H9 (cell line): ENCODE measurements around the gene MTX1. TPM values are rescaled to one million over a fixed set of nuclear protein-coding genes. Genes with fewer than 3 reads are reported as not detected.

ENCODE experiments used
- DNase-seq: peaks from one replicate; pipeline ENCODE4 v3.0.0-alpha.2; 2017
- H2AFZ ChIP-seq: one replicate; pipeline ENCODE4 v1.6.1; 2013; ENCODE audit warnings: mild to moderate bottlenecking, low read length, control low read depth, moderate library complexity
- H2AK5ac ChIP-seq: 2 replicates; pipeline ENCODE4 v1.6.1; 2013; ENCODE audit warnings: low read length, control low read depth, mixed read lengths; ENCODE audit not compliant: insufficient read length
- H2BK120ac ChIP-seq: one replicate; pipeline ENCODE4 v1.6.1; 2013; ENCODE audit warnings: low read depth, mild to moderate bottlenecking, low read length, control low read depth, inconsistent platforms; ENCODE audit not compliant: poor library complexity, severe bottlenecking
- H2BK12ac ChIP-seq: 2 replicates; pipeline ENCODE4 v1.6.1; 2013; ENCODE audit warnings: low read length, control low read depth, mixed read lengths, low read depth; ENCODE audit not compliant: insufficient read length
- H2BK15ac ChIP-seq: 2 replicates; pipeline ENCODE4 v1.6.1; 2013; ENCODE audit warnings: low read depth, low read length, control low read depth
- H2BK20ac ChIP-seq: one replicate; pipeline ENCODE4 v1.6.1; 2013; ENCODE audit warnings: low read depth, mild to moderate bottlenecking, low read length, control low read depth, inconsistent platforms; ENCODE audit not compliant: poor library complexity, severe bottlenecking
- H2BK5ac ChIP-seq: 2 replicates; pipeline ENCODE4 v1.6.1; 2013; ENCODE audit warnings: low read length, control low read depth, mixed read lengths; ENCODE audit not compliant: insufficient read length
- H3K14ac ChIP-seq: 2 replicates; pipeline ENCODE4 v1.6.1; 2013; ENCODE audit warnings: low read length, control low read depth; ENCODE audit not compliant: insufficient read depth
- H3K18ac ChIP-seq: 2 replicates; pipeline ENCODE4 v1.6.1; 2013; ENCODE audit warnings: low read depth, mild to moderate bottlenecking, mixed read lengths, low read length, control low read depth; ENCODE audit not compliant: insufficient read length
- H3K23ac ChIP-seq: 2 replicates; pipeline ENCODE4 v1.6.1; 2013; ENCODE audit warnings: low read length, control low read depth, mixed read lengths, low read depth; ENCODE audit not compliant: insufficient read length
- H3K23me2 ChIP-seq: 2 replicates; pipeline ENCODE4 v1.6.1; 2013; ENCODE audit warnings: low read depth, mild to moderate bottlenecking, mixed read lengths, low read length, control low read depth; ENCODE audit not compliant: insufficient read length, poor library complexity, severe bottlenecking
- H3K27ac ChIP-seq: 2 replicates; pipeline ENCODE4 v1.5.1; 2013; ENCODE audit warnings: low read length, control low read depth, mixed read lengths, low read depth; ENCODE audit not compliant: insufficient read length
- H3K27me3 ChIP-seq: 2 replicates; pipeline ENCODE4 v1.6.1; 2013; ENCODE audit warnings: low read length, control low read depth, inconsistent platforms; ENCODE audit not compliant: insufficient read depth
- H3K4ac ChIP-seq: 2 replicates; pipeline ENCODE4 v1.6.1; 2013; ENCODE audit warnings: low read depth, mild to moderate bottlenecking, control low read depth, inconsistent platforms, low read length, moderate library complexity
- H3K4me1 ChIP-seq: 2 replicates; pipeline ENCODE4 v1.6.1; 2013; ENCODE audit warnings: low read length, control low read depth, inconsistent platforms; ENCODE audit not compliant: insufficient read depth
- H3K4me2 ChIP-seq: 2 replicates; pipeline ENCODE4 v1.6.1; 2013; ENCODE audit warnings: low read length, control low read depth, mixed read lengths; ENCODE audit not compliant: insufficient read length, insufficient read depth
- H3K56ac ChIP-seq: 2 replicates; pipeline ENCODE4 v1.6.1; 2013; ENCODE audit warnings: low read depth, mild to moderate bottlenecking, mixed read lengths, low read length, control low read depth; ENCODE audit not compliant: insufficient read length
- H3K79me1 ChIP-seq: 2 replicates; pipeline ENCODE4 v1.6.1; 2013; ENCODE audit warnings: low read depth, mild to moderate bottlenecking, moderate library complexity, low read length, control low read depth, inconsistent platforms; ENCODE audit not compliant: insufficient read depth, poor library complexity, severe bottlenecking
- H3K79me2 ChIP-seq: 2 replicates; pipeline ENCODE4 v1.6.1; 2013; ENCODE audit warnings: low read length, control low read depth, inconsistent platforms; ENCODE audit not compliant: insufficient read depth
- H3K9ac ChIP-seq: 2 replicates; pipeline ENCODE4 v1.6.1; 2013; ENCODE audit warnings: low read length, control low read depth, mixed read lengths; ENCODE audit not compliant: insufficient read length; ENCODE audit errors: extremely low read depth
- H3K9me3 ChIP-seq: one replicate; pipeline ENCODE4 v1.6.1; 2013; ENCODE audit warnings: low read depth, low read length, inconsistent platforms; ENCODE audit not compliant: control insufficient read depth
- H3T11ph ChIP-seq: one replicate; pipeline ENCODE4 v1.6.1; 2013; ENCODE audit warnings: mild to moderate bottlenecking, low read length, control low read depth, inconsistent platforms
- H4K20me1 ChIP-seq: one replicate; pipeline ENCODE4 v1.6.1; 2013; ENCODE audit not compliant: control insufficient read depth, insufficient read length, insufficient read depth
- H4K5ac ChIP-seq: 2 replicates; pipeline ENCODE4 v1.6.1; 2013; ENCODE audit warnings: low read depth, mild to moderate bottlenecking, mixed read lengths, low read length, control low read depth; ENCODE audit not compliant: insufficient read length
- H4K8ac ChIP-seq: replicated peaks from 2 replicates; pipeline ENCODE4 v1.6.1; 2013; ENCODE audit warnings: low read length, control low read depth, mixed read lengths, low read depth; ENCODE audit not compliant: insufficient read length
- H4K91ac ChIP-seq: 2 replicates; pipeline ENCODE4 v1.6.1; 2013; ENCODE audit warnings: low read depth, mild to moderate bottlenecking, moderate library complexity, mixed read lengths, low read length, control low read depth; ENCODE audit not compliant: insufficient read length
- H3K27ac Mint-ChIP-seq, 3 experiments: 2 replicates in 2 of 3; 3 replicates in 1 of 3; pipeline ENCODE4 v1.8.0; 2020 to 2021; ENCODE audit warnings: mixed read lengths in 3 of 3, mild to moderate bottlenecking in 1 of 3, moderate library complexity in 1 of 3
- H3K27me3 Mint-ChIP-seq: 2 replicates; pipeline ENCODE4 v1.8.0; 2021; ENCODE audit warnings: low read depth, mild to moderate bottlenecking, moderate library complexity, mixed read lengths
- H3K36me3 Mint-ChIP-seq, 3 experiments: 2 replicates in 2 of 3; 3 replicates in 1 of 3; pipeline ENCODE4 v1.8.0; 2020 to 2021; ENCODE audit warnings: low read depth in 3 of 3, mixed read lengths in 3 of 3; ENCODE audit not compliant: insufficient read depth in 1 of 3
- H3K4me1 Mint-ChIP-seq, 2 experiments: 2 replicates each; pipeline ENCODE4 v1.8.0; 2020; ENCODE audit warnings: mixed read lengths in 2 of 2
- H3K4me3 Mint-ChIP-seq, 2 experiments: 2 replicates in 1 of 2; 3 replicates in 1 of 2; pipeline ENCODE4 v1.8.0; 2020 to 2021; ENCODE audit warnings: mild to moderate bottlenecking in 2 of 2, mixed read lengths in 2 of 2, moderate library complexity in 1 of 2
- H3K9me3 Mint-ChIP-seq, 2 experiments: 2 replicates in 1 of 2; 3 replicates in 1 of 2; pipeline ENCODE4 v1.8.0; 2020; ENCODE audit warnings: mild to moderate bottlenecking in 2 of 2, mixed read lengths in 2 of 2, moderate library complexity in 1 of 2
- WGBS: extraction: QIAGEN DNeasy Blood & Tissue Kit; methylation state at CpG from one replicate; pipeline ENCODE4 v1.1.7; 2013; ENCODE audit warnings: missing lambda C conversion rate, low lambda C conversion rate, mixed read lengths; ENCODE audit not compliant: insufficient read length; ENCODE audit errors: extremely low coverage; 5-methylcytosine and 5-hydroxymethylcytosine counted together
- total RNA-seq: library from RNA; stranded (reverse); gene quantifications from 2 replicates; pipeline ENCODE4 v1.2.1, GENCODE V29; 2021
- TF ChIP-seq, protein P1 (sequence below): fragments of 200-600 bp; sonication (generic); conservative IDR thresholded peaks from 3 replicates; pipeline ENCODE4 v1.8.0; 2021; ENCODE audit warnings: antibody characterized with exemption, mild to moderate bottlenecking

The MTX1 gene
- total RNA-seq, 1 experiment from 2014 or later = 45.0 TPM

DNA sequence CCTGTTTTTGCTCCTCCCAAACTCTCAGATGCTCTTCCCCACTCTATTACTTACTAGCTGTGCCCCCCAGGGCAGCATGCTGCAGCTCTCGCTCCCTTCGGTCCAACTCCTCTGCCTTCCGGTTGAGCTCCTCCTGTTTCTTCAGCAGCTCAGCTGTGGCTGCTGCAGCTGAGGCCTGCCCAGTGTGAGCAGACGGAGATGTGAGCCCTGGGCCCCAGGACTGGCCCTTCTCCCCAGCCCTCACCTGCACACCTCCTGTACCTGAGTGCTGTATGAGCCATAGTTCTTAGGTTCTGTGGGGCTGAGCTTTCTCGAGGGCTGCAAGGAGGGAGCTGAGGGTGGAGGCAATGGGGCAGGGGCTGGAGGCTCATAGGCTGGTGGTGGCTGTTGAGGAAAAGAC lies 51.8 kb downstream of the MTX1 start:
- Histone ChIP-seq H3K56ac (no peak overlapping the region), H3T11ph (no peak overlapping the region), H4K8ac (no peak overlapping the region), H3K14ac (no peak overlapping the region), H3K79me2 (no peaks in the 10 kb centered on the region), H3K4ac (no peak overlapping the region), H3K4me2 (no peak overlapping the region), H4K91ac (no peak overlapping the region), H2AK5ac (no peak overlapping the region), H2BK5ac (no peak overlapping the region), H3K4me1 (0 out of 2 replicates have a peak, but pooled peaks cover 3% of the 10 kb centered on the region), H2BK15ac (no peak overlapping the region), H3K27me3 (no peaks in the 10 kb centered on the region), H2BK120ac (no peak overlapping the region), H2BK12ac (no peak overlapping the region), H4K5ac (no peak overlapping the region), H3K27ac (no peak overlapping the region), H3K23ac (no peak overlapping the region), H3K18ac (no peak overlapping the region), H3K23me2 (peaks cover 17% of the 10 kb centered on the region), H2BK20ac (no peak overlapping the region), H2AFZ (no peak overlapping the region), H3K9ac (no peak overlapping the region), H3K79me1 (no peaks in the 10 kb centered on the region), H3K9me3 (no peaks in the 10 kb centered on the region), H4K20me1 (no peaks in the 10 kb centered on the region)
- peaks cover 24% of the 10 kb centered on the region in 2 experiments for H3K4me1 Mint-ChIP-seq
- H3K27me3 Mint-ChIP-seq = peaks cover 2% of the 10 kb centered on the region; the same call in 1 of the 2 replicates
- H3K36me3 Mint-ChIP-seq = peaks cover 24 to 66% (median 58%) of the 10 kb centered on the region in 3 experiments; a peak in 6 of 7 replicates
- H3K27ac Mint-ChIP-seq = no peak overlapping the region
- TF ChIP-seq, protein P1, sequence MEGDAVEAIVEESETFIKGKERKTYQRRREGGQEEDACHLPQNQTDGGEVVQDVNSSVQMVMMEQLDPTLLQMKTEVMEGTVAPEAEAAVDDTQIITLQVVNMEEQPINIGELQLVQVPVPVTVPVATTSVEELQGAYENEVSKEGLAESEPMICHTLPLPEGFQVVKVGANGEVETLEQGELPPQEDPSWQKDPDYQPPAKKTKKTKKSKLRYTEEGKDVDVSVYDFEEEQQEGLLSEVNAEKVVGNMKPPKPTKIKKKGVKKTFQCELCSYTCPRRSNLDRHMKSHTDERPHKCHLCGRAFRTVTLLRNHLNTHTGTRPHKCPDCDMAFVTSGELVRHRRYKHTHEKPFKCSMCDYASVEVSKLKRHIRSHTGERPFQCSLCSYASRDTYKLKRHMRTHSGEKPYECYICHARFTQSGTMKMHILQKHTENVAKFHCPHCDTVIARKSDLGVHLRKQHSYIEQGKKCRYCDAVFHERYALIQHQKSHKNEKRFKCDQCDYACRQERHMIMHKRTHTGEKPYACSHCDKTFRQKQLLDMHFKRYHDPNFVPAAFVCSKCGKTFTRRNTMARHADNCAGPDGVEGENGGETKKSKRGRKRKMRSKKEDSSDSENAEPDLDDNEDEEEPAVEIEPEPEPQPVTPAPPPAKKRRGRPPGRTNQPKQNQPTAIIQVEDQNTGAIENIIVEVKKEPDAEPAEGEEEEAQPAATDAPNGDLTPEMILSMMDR = no peak
- DNase-seq = no peak
- no CpG with 5 or more reads among the region's 5 CpGs for WGBS
- peak overlapping the region in 1 of 2 experiments; percentile 45; a peak in 1 of 5 replicates for H3K4me3 Mint-ChIP-seq
- no peaks in the 10 kb centered on the region; a peak in 1 of 5 replicates for H3K9me3 Mint-ChIP-seq
